Mammary epithelial cell (primary cell): ENCODE measurements around the gene SHISA9.

ENCODE experiments used
- EZH2 ChIP-seq: IDR thresholded peaks from 2 replicates; pipeline ENCODE4 v1.6.1; 2012; ENCODE audit warnings: low read length, inconsistent platforms, borderline replicate concordance
- TF ChIP-seq, protein P1 (sequence below), 2 donors: IDR thresholded peaks in 1 of 2; conservative IDR thresholded peaks in 1 of 2; 2 replicates each; pipeline ENCODE4 v1.5.1; 2011 to 2012; ENCODE audit warnings: inconsistent platforms in 2 of 2, low read length in 2 of 2, mild to moderate bottlenecking in 2 of 2, control low read depth in 1 of 2, low read depth in 1 of 2; ENCODE audit not compliant: insufficient read depth in 1 of 2; ENCODE audit errors: extremely low read depth in 1 of 2

DNA sequence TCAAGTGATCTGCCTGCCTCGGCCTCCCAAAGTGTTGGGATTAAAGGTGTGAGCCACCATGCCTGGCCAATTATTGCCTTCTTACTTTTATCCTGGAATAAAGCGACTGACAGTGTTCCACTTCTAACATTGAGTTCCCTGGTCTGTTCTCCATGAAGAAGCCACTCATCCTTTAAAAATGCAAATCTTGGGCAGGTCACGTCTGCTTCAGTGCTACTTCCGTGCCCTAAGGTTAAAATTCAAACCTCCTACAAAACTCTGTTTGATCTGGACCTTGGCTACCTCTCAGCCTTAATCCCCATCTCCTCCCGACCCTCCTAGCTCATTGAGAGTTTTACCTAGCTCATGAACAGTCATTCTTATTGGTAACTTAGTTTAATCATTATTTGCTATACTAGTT is 9.6 kb upstream of the SHISA9 start:
- TF ChIP-seq, protein P1, sequence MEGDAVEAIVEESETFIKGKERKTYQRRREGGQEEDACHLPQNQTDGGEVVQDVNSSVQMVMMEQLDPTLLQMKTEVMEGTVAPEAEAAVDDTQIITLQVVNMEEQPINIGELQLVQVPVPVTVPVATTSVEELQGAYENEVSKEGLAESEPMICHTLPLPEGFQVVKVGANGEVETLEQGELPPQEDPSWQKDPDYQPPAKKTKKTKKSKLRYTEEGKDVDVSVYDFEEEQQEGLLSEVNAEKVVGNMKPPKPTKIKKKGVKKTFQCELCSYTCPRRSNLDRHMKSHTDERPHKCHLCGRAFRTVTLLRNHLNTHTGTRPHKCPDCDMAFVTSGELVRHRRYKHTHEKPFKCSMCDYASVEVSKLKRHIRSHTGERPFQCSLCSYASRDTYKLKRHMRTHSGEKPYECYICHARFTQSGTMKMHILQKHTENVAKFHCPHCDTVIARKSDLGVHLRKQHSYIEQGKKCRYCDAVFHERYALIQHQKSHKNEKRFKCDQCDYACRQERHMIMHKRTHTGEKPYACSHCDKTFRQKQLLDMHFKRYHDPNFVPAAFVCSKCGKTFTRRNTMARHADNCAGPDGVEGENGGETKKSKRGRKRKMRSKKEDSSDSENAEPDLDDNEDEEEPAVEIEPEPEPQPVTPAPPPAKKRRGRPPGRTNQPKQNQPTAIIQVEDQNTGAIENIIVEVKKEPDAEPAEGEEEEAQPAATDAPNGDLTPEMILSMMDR (conservative IDR thresholded peaks at IDR 0.05 in 1 of 2, IDR thresholded peaks at IDR 0.05 in 1 of 2; ENCODE audit: extremely low read depth in 1 of 2, insufficient read depth in 1 of 2, low read depth in 1 of 2, low read length in 2 of 2), result no peak
- TF ChIP-seq EZH2, result no peak
